HL-60/S4 treated with retinoic acid at 250 ng/mL for 4 days and 3 days (cell line): ENCODE measurements around the gene COMMD8.
"Not testable (repeated sequence)": the region's sequence is repeated elsewhere in the genome, so short reads cannot be mapped to it uniquely, and the experiment has no call there.

Experiments
- in situ Hi-C: fragments of 300-500 bp; cut with MboI; formaldehyde crosslinking; loops from 2 replicates; pipeline ENCODE4 v1.7.0; 2022; ENCODE audit warnings: low sequenced_read_pairs

Gene COMMD8

DNA sequence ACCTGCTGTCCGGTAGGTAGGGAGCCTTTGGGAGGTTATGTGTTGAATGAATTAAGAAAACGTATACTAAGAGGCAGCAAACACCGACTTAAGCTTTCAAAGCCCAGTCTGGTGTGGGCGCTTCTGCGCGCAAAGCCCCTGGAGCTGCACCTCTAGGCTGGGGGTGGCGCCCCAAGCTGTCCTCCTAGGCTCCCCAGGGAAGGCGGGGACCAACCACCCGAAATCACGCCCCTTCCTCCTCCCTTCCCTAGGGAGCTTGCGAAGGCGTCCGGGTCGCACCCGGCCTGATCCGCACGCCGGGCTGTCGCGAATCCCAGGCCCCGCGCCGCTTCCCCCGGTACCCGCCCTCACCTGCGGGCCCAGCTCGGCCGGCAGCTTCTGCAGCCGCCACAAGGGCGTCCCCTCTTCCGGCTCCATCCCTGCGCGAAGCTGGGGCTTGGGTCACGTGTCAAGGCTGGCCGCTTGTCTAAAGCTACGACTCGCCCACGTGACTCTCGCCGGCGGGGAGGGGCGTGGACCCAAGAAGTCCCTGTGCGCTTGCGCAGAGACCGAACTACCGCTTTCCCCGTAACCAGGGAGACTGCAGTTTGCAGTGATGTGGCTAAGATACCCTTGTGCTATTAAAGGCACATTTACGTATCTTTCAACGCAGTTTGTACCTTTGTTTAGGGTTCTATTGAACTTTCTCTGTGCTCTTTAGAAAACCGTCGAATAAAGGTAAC is at the start of gene COMMD8:
TSS of gene COMMD8 (minus strand) at position 468 of the 722 bp plus-strand sequence. CDS start at position 417, 51 bp downstream.
- in situ Hi-C loops, result no loop called here

- in situ Hi-C loops, result no loop called here
These were observed 47.1 kb upstream of the COMMD8 start for GRCh38 chr4:47510506-47511143.

GRCh38 chr4:47505666-47506065 is 42.2 kb upstream of the COMMD8 start:
- in situ Hi-C loops, result no loop called here

GRCh38 chr4:47505147-47505546 is 41.6 kb upstream of the COMMD8 start:
- in situ Hi-C loops, result no loop called here

DNA sequence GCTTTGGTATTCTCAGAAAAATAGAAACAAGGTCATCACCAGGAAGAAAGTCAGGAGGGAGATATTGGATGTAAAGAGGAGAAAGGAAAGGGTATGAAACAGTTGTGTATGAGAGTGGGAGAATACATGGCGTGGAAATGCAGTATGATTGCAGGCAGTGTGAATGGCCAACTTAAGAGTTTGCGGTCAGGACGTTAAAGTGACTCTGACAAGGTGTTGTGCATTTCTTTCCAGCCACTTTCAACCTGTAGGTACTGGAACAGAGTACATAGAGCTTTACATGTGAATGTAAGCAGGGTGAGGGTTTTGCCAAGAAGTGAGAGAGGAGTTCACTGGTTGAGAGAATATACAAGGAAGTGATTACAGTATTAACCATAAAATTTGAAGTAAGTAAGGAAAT is 37.3 kb upstream of the COMMD8 start:
- in situ Hi-C loops, result no loop called here

GRCh38 chr4:47499700-47500099 is 36.2 kb upstream of the COMMD8 start:
- in situ Hi-C loops, result no loop called here

- in situ Hi-C loops, result no loop called here
These were observed 35.4 kb upstream of the COMMD8 start for GRCh38 chr4:47498899-47499298.

DNA sequence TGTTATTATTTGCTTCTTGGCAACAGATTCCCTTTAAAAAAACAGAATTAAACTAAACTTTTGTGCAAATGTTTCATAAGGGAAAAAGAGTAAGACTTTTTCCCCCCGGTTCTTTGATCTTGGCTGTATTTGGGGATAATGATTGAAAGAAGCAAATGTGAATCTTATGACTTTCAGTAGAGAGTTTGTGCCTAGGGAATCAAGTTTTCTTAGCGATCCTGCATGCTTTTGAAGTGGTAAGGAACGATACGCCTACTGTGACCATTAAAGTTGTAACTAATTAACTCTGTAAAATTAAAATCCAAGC is 30.6 kb upstream of the COMMD8 start:
- in situ Hi-C loops, result no loop called here

DNA sequence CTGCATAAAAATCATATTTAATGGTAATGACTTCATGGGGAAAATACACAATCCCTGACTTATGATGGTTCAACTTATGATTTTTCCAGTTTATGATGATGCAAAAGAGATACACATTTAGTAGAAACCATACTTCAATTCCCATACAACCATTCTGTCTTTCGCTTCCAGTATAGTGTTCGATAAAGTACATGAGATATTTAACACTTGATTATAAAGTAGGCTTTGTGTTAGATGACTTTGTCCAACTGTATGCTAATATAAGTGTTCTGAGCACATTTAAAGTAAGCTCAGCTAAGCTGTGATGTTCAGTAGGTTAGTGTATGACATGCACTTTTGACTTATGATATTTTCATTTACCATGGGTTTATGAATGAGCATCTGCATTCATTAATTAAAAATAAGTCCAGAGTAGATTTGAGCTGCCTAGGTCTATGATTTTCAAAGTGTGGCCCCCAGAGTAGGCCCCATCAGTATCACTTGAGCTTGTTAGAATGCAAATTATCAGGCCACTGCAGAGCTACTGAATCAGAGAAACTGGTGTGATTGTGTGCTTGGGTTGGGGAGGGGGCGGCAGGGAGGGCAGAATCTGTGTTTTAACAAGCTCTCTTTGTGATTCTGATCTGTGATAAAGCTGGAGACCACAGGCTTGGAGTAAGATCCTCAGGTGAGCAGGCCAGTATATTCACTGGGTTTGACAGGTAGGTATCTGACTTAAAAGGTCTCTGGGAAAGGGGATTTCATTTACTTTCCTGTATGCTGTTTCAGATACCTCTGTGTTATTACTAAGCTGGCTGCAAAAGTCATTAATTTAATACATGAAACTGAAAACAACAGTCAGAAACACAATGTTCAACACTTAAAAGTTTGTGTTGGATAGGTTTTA is 30.0 kb upstream of the COMMD8 start:
- in situ Hi-C loops, result no loop called here

- in situ Hi-C loops, result no loop called here
These were observed 27.0 kb upstream of the COMMD8 start for GRCh38 chr4:47490550-47490949.

DNA sequence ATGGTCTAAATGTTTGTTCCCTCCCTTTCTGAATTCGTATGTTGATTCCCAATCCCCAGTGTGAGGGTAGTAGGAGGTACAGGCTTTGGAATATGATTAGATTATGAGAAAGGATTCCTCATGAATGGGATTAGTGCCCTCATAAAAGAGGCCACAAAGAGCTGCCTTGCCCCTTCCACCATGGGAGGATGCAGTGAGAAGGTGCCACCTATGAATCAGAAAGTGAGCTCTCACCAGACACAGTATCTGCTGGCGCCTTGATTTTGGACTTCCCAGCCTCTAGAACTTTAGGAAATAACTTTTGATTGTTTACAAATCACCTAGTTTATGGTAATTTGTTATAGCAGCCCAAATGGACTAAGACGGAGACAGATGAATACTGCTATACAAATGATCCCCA is 25.2 kb upstream of the COMMD8 start:
- in situ Hi-C loops, result no loop called here

DNA sequence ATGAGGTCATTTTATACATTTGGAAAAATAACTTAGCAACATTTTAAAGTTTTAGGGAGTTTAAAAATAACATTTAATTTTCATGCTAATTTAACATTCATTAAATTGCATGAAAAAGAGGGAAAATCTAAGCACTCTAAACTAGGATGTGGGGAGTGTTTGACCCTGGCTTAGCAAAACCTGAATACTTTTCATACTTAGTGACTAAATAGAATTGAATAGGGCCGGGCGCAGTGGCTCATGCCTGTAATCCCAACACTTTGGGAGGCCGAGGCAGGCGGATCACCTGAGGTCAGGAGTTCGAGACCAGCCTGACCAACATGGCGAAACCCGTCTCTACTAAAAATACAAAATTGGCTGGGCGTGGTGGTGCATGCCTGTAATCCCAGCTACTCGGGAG is 23.2 kb upstream of the COMMD8 start:
- in situ Hi-C loops, result not testable (repeated sequence)

DNA sequence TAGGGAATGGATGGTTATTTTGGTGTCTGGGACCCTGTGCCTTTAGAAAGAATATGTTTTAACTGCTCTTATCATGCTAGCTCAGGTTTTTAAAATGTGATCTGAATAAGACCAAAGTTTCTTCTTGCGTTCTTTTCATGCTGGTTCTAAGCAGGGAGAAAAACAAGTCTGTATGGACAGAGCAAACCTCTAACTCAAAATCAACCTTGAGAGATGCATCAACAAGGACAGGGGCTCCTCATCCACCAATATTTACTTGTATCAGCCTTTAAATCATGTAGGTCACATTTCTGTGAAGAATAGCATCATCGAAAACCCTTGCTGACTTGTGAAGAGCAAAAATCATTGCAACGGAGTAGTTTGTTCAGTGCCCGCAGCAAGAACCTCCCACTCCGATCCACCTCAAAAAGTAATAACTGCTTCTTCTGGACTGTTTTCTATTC is 22.8 kb upstream of the COMMD8 start:
- in situ Hi-C loops, result no loop called here

DNA sequence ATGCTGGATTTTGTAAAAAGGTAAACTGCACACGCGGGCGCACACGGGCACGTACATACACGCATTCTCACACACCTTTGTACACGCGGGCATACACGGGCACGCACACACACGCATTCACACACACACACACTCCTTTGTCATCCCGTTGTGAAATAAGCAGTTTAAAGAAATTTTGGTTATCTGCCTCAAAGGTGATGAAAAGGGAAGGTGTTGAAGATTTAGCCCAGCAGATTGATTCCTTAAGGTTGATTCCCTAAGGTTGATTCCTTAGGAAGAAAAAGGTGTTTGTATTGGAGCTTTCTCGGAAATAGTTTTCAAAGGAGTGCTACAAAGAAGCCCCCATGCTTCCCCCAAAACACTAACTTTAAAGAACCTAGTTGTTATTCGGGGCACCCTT is 22.3 kb upstream of the COMMD8 start:
- in situ Hi-C loops, result no loop called here

- in situ Hi-C loops, result no loop called here
These were observed 21.7 kb upstream of the COMMD8 start, which contains the start of gene ATP10D for GRCh38 chr4:47485047-47485692. Gene ATP10D (plus strand): TSS chr4:47485275. CDS start chr4:47512541, 27,266 bp downstream.

DNA sequence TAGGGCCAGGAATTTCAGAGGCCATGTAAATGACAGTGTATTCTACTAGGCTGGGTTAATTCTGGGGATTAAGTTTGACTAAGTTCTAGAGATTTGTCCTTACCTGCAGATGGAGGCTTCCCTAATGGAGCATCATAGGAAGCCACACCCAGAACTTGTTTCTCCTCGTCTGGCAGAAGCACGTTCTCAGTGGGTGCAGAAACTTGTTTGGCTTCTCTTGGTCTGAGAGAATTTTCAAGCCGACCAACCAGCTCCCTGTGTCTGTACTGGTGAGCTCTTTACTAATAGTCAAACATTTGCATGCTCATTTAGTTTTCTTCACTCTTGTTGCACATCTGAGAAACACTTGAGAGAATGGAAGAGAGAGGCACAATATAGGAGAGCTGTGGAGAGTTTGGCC is 20.7 kb upstream of the COMMD8 start:
- in situ Hi-C loops, result no loop called here

GRCh38 chr4:47483745-47484144 is 20.2 kb upstream of the COMMD8 start:
- in situ Hi-C loops, result no loop called here

DNA sequence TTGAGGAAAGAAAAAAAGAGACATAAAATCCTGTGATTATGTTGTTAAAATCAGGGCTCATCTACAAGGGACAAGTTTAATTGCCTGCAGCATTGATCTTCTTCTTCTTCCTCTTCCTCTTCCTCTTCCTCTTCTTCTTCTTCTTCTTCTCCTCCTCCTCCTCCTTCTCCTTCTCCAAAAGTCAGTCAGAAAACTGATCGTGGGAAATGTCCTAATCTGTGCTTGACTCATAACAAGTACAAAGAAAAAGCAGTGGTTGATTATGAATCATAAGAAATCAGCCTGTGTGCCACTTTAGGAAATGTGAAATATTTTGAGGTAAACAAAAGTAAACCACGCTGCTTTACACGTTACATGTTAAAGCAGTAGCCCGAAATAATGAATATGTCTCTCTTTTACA is 18.8 kb upstream of the COMMD8 start:
- in situ Hi-C loops, result no loop called here

DNA sequence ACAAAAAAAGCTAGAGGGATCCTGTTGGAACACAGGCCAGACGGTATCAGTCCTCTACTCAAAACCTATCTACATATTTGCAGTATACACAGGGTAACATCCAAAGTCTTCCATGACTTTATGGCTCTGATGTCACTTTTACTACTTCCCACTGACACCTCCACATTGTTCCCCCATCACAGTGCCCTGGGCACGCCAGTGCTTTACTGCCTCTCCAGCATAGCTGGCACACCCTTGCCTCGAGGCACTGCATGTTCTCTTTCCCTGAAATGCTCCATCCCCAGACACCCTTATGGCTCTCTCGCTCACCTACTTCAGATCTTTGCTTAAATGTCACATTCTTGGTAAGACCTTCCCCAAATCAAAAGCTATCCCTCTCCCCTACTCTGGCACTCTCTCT is 15.3 kb upstream of the COMMD8 start:
- in situ Hi-C loops, result no loop called here

- in situ Hi-C loops, result no loop called here
These were observed 11.9 kb upstream of the COMMD8 start for GRCh38 chr4:47475411-47475810.

DNA sequence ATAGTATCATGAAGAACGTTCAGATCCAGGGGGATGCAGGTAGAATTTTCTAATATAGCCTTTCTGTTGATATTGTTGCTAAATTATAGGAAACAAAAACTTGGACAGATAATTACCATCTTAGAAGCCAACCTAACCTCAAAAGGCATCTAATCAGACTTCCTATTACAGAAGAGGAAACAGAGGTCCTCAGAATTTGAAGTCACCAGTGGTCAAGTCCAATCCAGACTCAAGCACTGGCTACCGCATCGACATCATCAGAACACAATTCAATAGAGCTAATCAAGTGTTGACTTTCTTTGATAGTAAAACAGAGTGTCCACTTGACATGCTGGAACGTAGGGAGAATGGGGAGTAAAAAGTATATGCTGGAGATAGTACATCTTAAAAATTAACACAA is 11.3 kb upstream of the COMMD8 start:
- in situ Hi-C loops, result no loop called here
